WTC11 (cell line): Measurements from ENCODE around the gene ARSB.

Experiments used
- CBFB ChIP-seq: sonication (generic); formaldehyde crosslinking; IDR thresholded peaks from 2 replicates; pipeline ENCODE4 v1.8.1; 2022; ENCODE audit warnings: mild to moderate bottlenecking, low read depth, missing genetic modification reagents
- CTCF ChIP-seq: fragments of 200-600 bp; IDR thresholded peaks from 2 replicates; pipeline ENCODE4 v1.8.0; 2022; ENCODE audit warnings: antibody characterized with exemption
- ETV6 ChIP-seq: sonication (generic); formaldehyde crosslinking; IDR thresholded peaks from 2 replicates; pipeline ENCODE4 v1.8.1; 2022; ENCODE audit warnings: mild to moderate bottlenecking, missing genetic modification reagents
- MYBL2 ChIP-seq: sonication (generic); formaldehyde crosslinking; IDR thresholded peaks from 2 replicates; pipeline ENCODE4 v1.8.1; 2023; ENCODE audit warnings: mild to moderate bottlenecking, moderate library complexity, missing genetic modification reagents
- NFE2L1 ChIP-seq: sonication (generic); formaldehyde crosslinking; IDR thresholded peaks from 2 replicates; pipeline ENCODE4 v1.8.1; 2023; ENCODE audit warnings: missing genetic modification reagents
- RORB ChIP-seq: fragments of 250-450 bp; sonication (Bioruptor Pico); IDR thresholded peaks from 2 replicates; pipeline ENCODE4 v1.9.0; 2021; ENCODE audit warnings: mild to moderate bottlenecking
- SP1 ChIP-seq: sonication (generic); formaldehyde crosslinking; conservative IDR thresholded peaks from 2 replicates; pipeline ENCODE4 v1.8.1; 2022; ENCODE audit warnings: missing genetic modification reagents
- TF ChIP-seq, protein P1 (sequence below): sonication (generic); formaldehyde crosslinking; IDR thresholded peaks from 2 replicates; pipeline ENCODE4 v1.8.0; 2022; ENCODE audit warnings: mild to moderate bottlenecking, missing genetic modification reagents
- TF ChIP-seq, protein P2 (sequence below): sonication (generic); formaldehyde crosslinking; IDR thresholded peaks from 2 replicates; pipeline ENCODE4 v1.8.1; 2023; ENCODE audit warnings: mild to moderate bottlenecking, missing genetic modification reagents, moderate library complexity

- TF ChIP-seq CTCF: no peak
- TF ChIP-seq ETV6 (CRISPR knock-in tag): no peak
- TF ChIP-seq, protein P1, sequence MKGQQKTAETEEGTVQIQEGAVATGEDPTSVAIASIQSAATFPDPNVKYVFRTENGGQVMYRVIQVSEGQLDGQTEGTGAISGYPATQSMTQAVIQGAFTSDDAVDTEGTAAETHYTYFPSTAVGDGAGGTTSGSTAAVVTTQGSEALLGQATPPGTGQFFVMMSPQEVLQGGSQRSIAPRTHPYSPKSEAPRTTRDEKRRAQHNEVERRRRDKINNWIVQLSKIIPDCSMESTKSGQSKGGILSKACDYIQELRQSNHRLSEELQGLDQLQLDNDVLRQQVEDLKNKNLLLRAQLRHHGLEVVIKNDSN (CRISPR knock-in tag): no peak
- no peak for TF ChIP-seq SP1
- TF ChIP-seq, protein P2, sequence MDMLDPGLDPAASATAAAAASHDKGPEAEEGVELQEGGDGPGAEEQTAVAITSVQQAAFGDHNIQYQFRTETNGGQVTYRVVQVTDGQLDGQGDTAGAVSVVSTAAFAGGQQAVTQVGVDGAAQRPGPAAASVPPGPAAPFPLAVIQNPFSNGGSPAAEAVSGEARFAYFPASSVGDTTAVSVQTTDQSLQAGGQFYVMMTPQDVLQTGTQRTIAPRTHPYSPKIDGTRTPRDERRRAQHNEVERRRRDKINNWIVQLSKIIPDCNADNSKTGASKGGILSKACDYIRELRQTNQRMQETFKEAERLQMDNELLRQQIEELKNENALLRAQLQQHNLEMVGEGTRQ (CRISPR knock-in tag): no peak
- TF ChIP-seq MYBL2 (CRISPR knock-in tag): no peak
- TF ChIP-seq RORB (CRISPR knock-in tag): no peak
- TF ChIP-seq NFE2L1: no peak
- no peak for TF ChIP-seq CBFB (CRISPR knock-in tag)
Observed at GRCh38 chr5:78923622-78923970, 61.5 kb downstream of the ARSB start.
